Astrocyte of the spinal cord (primary cell): ENCODE results near the gene PDLIM1.

ENCODE experiments used
- DNase-seq: peaks from one replicate; pipeline ENCODE4 v3.0.0; 2011; ENCODE audit warnings: low read depth, low spot score
- H3K4me3 ChIP-seq: 2 replicates; pipeline ENCODE4 v1.5.1; 2011; ENCODE audit warnings: low read depth, mild to moderate bottlenecking, low read length, moderate library complexity
- in situ Hi-C: cut with HindIII; loops from 2 replicates; pipeline ENCODE4 v1.10.0; 2017; ENCODE audit warnings: low sequenced_read_pairs
- TF ChIP-seq, protein P1 (sequence below): IDR thresholded peaks from 2 replicates; pipeline ENCODE4 v1.5.1; 2012; ENCODE audit warnings: low read depth, mild to moderate bottlenecking, low read length, inconsistent platforms

PDLIM1 gene

DNA sequence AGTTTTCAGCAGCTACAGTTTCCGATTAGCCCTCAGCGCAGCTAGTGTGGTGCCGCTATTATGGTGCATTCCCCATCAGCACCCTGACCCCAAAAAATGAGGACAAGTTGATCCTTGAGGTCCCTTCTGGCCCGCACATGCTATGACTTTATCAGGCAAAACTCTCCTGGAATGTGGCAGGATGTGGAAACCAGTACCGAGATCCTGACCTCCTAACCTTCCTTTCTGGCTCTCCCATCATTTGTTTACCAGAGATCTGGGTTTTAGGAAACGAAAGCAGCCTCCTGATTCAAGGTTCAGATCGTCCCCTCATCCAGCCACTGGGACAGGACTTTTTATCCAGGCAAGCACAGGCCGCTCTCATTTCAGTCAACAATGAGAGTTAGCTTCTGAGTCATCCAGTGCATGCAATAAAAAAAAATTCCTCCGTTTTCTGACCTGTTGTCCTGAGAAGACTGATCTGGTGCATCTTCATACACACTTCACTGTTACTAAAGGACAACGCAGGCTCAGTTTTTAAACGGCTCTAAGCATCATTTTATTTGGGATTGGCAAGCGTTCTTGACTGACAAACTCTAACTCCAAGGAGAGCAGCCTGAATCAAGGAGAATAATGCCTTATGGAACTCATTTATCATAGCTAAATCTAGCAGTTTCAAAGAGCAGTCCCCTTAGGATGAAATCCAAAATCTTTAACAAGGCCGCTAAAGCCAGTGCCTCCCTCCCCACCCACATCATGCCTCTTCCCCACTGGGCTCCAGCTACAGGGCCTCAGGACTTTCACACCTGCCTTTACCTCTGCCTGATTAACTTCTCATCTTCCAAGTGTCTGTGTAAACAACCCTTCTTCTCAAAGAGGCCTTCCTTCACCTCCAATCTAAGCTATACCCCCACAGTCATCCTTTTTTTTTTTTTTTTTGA, 17.1 kb downstream of the PDLIM1 start:
- in situ Hi-C loops, result no loop called here
- peak; percentile 80 for DNase-seq
- H3K4me3 ChIP-seq, result no peak overlapping the region
- TF ChIP-seq, protein P1, sequence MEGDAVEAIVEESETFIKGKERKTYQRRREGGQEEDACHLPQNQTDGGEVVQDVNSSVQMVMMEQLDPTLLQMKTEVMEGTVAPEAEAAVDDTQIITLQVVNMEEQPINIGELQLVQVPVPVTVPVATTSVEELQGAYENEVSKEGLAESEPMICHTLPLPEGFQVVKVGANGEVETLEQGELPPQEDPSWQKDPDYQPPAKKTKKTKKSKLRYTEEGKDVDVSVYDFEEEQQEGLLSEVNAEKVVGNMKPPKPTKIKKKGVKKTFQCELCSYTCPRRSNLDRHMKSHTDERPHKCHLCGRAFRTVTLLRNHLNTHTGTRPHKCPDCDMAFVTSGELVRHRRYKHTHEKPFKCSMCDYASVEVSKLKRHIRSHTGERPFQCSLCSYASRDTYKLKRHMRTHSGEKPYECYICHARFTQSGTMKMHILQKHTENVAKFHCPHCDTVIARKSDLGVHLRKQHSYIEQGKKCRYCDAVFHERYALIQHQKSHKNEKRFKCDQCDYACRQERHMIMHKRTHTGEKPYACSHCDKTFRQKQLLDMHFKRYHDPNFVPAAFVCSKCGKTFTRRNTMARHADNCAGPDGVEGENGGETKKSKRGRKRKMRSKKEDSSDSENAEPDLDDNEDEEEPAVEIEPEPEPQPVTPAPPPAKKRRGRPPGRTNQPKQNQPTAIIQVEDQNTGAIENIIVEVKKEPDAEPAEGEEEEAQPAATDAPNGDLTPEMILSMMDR, result no peak

DNA sequence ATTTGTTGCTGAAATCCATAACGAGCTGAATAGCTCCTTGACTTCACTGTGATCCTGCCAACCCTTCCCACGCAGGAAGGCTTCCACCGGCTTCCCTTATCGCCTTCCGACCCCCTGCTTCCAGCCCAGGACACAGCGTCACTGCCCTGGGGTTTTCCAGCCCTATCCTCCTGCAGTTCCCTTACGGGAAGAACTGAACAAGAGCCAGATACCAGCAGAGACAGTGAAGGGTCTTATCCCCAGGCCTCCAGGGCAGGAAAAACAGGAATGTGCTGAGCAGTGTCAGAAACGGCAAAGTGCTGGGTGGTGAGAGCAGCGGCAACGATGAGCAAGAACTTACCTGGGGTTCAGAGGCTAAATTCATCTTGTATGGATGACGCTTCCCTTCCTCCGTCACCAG, 22.4 kb downstream of the PDLIM1 start:
- no peak overlapping the region for H3K4me3 ChIP-seq
- DNase-seq, result peak; percentile 74
- TF ChIP-seq, protein P1, result no peak
- in situ Hi-C loops, result no loop called here

DNA sequence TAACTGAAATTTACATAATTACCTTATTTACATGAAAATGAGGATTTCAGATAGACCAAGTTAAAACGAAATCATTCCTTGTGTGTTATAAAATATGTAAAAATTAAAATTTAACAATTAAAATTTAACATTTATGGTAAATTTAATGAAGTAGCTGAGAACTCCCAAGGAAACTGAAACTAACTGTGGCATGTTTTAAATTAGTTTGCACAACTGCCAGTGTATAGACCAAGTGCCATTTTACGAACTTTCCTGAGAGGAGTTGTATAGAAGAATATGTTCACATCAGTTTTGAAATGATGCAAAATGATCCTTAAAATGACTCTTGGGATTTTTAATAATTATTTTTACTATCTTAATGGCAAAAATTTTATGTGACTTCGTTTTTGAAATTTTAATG, 23.6 kb downstream of the PDLIM1 start:
- TF ChIP-seq, protein P1, result no peak
- in situ Hi-C loops, result no loop called here
- no peak for DNase-seq
- no peak overlapping the region for H3K4me3 ChIP-seq

DNA sequence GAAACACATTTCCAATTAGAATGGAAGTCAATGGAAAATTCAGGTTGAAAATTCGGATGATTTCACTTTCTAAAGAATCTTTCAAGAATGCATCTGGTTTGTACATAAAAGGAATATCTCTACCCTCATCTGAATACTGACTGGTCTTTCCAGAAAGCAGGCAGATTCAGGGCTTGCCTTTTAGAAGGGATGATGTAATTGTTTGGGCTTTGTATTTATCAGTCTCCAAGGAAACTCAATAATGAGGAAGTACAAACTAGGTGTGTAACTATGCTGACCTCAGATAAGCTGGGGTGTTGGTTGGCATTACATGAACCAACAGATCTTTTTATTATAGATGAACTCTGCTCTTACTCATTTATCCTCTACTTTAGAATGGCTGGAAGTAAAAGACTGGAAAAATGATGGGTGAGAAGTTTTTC, 24.1 kb downstream of the PDLIM1 start:
- no peak overlapping the region for H3K4me3 ChIP-seq
- peak; percentile 90 for DNase-seq
- TF ChIP-seq, protein P1, result no peak
- in situ Hi-C loops, result no loop called here

DNA sequence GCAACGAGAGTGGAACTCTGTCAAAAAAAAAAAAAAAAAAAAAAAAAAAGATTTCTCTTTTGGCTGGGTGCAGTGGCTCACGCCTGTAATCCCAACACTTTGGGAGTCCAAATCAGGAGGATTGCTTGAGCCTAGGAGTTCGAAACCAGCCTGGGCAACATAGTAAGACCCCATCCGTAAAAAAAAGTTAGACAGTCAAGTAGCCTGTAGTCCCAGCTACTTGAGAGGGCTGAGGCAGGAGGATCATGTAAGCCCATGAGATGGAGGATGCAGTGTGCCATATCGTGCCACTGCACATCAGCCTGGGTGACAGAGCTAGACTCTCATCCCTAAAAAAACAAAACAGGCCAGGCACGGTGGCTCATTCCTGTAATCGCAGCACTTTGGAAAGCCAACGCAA, 25.2 kb downstream of the PDLIM1 start:
- H3K4me3 ChIP-seq, result no peak overlapping the region
- in situ Hi-C loops, result no loop called here
- TF ChIP-seq, protein P1, result no peak
- DNase-seq, result no peak

DNA sequence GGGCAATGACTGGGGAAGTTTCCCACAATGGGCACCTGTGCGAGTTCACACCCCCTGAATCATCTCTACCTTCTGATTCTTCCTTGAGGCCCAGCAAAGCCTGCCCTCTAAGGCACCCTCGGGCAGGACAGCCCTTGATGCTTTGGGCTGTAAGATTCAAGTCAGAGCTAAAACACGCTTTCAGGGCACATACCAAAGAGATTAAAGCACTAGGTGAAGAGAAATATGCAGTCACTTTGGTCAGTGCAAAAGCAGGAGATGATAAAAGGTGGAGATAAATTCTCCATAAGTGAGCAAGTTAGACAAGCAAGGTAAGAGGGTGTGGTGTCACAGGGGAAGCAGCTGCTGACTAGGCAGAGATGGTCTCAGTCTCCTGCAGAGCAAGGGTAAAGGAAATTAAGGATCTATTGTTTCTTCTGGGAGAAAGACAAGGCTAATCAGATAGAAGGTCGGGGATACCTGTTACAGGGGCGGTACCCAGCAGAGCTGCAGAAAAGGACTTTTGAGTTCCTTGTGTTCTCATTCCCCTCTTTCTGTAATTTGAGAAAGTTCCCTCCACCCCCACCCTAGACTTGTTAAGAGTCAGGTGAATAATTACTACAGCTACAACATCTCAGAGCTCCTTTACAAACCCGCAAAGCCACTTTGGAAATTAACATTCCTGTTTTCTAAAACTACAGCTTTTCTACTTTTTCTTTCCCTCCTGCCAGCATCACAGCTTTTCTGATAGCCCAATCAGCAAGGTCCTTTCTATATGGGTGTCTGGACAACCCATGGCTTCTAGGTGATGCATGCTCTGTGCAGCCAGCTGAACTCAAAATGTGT, 26.4 kb downstream of the PDLIM1 start:
- DNase-seq, result no peak
- TF ChIP-seq, protein P1, result no peak
- no peak overlapping the region for H3K4me3 ChIP-seq
- in situ Hi-C loops, result no loop called here
